GM21526 (cell line): ENCODE results near the gene HNF4A.
"Not testable (repeated sequence)": the region's sequence is repeated elsewhere in the genome, so short reads cannot be mapped to it uniquely, and the experiment has no call there.

ENCODE experiments used
- ATAC-seq: cut with Tn5 transposase; IDR thresholded peaks from one replicate; pipeline ENCODE4 v1.9.1; 2021; ENCODE audit warnings: moderate library complexity; ENCODE audit not compliant: unreplicated experiment, low FRiP score

Gene HNF4A

DNA sequence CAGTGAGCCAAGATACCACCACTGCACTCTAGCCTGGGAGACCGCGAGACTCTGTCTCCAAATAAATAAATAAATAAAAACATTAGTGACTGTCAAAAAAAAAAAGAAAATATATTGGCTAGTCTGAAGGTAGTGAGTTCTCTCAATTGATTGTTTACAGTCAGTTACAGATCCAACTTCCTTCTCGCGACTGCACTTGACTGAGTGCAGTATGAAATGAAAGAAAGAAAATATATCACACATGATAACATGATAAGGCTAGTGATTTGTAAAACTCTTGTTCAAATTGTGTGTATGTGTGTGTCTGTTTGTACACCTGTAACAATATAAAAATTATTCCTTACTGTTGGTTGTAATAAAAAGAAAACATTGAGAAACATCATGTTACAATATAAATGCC, 10.8 kb upstream of the HNF4A start:
- ATAC-seq, result no peak

GRCh38 chr20:44345147-44345546, 10.4 kb upstream of the HNF4A start:
- no peak for ATAC-seq

GRCh38 chr20:44345941-44346340, 9.6 kb upstream of the HNF4A start:
- not testable (repeated sequence) for ATAC-seq

DNA sequence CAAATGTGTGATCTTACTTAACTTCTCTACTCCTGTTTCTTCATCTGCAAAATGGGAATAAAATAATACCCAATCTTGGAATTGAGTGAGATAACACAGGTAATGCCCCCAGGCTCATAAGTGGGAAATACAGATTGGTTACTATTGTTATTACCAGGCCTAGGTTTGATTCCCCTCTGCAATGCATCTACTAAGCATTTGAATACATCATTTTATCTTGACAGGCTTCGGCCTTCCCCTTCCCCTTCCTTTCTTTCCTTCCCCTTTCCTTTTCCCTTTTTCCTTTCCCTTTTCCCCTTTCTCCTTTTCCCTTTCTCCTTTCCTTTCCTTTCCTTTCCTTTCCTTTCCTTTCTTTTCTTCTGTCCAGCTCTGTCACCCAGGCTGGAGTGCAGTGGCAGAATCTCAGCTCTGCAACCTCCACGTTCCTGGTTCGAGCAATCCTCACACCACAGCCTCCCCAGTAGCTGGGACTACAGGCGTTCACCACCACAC, 7.3 kb upstream of the HNF4A start:
- ATAC-seq, result no peak

- ATAC-seq, result no peak
Observed at GRCh38 chr20:44349349-44349748, 6.2 kb upstream of the HNF4A start.

DNA sequence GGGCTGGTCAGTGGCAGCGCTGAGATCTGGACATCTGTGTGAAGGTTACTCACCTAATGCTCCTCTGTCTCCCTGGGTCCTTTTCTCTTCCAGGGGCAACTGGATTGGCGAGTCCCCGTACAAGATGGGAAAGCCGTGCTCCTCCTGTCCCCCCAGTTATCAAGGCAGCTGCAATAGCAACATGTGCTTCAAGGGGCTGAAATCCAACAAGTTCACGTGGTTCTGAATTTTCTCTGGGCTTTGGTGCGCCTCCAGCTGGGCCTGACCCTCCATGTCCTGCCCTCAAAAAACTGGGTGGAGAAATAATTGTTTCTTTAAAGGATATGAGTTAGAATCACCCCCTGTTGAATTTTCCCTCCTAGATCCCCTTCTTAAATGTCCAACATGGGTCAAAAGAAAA, 4.9 kb upstream of the HNF4A start:
- no peak for ATAC-seq

DNA sequence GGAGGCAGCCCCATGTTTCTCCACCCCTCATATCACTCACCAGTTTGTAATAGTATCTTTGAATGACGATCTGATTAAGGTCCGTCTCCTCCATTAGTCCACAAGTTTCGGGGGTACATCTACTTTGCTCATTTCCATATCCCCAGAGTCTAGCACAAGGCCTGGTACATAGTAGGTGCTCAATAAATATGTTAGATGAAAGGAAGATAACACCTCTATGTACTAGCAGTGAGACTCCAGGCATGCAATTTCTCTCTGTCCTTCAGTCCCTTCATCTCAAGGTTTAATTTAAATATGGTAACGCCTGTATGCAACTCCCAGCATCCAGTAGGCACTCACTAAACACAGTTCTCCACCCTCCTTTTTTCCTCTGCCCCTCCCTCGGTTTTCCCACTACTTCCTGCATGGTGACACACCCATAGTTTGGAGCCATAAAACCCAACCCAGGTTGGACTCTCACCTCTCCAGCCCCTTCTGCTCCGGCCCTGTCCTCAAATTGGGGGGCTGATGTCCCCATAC, 461 bp upstream of the HNF4A start:
- ATAC-seq, result no peak

DNA sequence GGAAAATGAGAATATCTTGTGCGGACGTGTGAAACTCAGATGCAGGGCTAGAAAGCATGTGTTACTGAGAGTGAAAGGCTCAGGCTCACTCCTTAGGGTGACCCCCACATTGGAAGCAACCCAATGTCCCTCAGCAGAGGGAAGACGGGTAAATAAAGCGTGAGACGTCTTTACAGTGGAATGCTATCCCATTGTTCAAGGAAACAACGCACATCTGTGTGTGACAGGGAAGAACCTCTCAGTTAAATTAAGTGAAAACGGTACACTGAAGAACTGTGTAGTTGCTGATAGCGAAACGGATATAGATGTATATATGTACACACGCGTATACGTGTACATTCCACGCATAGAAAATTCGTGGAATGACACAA, 839 bp downstream of the HNF4A start:
- ATAC-seq, result no peak

GRCh38 chr20:44357020-44357419, 1.5 kb downstream of the HNF4A start:
- ATAC-seq, result no peak

DNA sequence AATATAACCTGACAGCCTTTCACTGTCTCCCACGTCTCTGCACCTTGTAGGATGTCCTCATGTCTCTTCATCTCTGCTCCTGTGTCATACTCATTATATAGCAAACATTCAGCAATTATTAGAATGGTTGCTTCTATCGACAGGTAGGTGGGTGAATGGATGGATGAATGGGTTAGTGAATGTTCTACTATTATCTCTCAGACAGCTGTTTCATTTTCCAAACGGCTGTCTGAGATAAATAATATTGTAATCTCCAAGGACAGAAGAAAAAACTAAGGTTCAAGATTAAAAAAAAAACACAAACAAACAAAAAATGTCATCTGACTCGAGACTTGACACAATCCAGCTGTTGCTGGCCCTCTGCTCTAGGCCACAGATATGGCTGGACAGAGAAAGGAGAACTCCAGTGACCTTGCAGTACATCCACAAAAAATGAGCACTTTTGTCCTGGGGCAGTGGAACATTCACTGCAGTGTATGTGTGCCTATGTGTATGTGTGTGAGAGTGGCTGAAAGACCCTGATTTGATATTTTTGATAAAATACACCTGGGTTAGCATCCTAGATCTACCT, 2.1 kb downstream of the HNF4A start:
- no peak for ATAC-seq

DNA sequence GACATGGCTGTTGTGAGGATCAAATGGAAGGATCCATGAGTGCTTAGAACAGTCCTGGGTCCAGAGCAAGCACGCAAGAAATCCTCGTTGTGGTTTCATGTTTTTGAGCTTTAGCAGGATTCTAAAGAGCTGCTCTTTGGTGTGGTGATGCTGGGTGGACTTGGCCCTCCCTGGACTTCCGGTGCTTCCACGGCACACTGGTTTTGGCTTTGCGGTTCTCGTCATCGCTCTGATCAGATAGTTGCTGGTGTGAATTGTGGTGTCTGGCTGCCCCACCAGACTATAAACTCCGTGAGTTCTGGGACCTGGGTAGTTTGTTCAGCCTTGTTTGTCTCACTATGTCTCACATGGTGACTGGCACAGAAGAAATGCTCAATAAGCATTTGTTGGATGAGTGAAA, 3.3 kb downstream of the HNF4A start:
- ATAC-seq, result no peak

DNA sequence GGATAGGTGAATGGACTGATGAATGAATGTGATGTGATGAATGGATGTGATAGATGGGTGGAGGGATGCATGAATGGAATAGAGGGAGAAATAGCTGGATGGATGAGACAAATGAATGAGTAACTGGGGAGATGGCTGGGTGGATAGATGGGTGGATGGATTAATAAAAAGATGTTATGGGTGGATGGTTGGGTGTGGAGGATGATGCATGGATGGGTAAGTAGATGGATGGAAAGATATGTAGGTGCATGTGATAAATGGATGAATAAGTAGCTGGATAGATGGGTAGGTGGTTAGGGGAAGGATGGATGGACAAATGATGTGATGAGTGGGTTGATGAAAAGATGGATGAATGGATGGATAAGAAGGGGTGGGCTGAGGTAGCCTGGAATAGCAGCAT, 4.7 kb downstream of the HNF4A start:
- no peak for ATAC-seq

- no peak for ATAC-seq
Observed at GRCh38 chr20:44361021-44361420, 5.5 kb downstream of the HNF4A start.

DNA sequence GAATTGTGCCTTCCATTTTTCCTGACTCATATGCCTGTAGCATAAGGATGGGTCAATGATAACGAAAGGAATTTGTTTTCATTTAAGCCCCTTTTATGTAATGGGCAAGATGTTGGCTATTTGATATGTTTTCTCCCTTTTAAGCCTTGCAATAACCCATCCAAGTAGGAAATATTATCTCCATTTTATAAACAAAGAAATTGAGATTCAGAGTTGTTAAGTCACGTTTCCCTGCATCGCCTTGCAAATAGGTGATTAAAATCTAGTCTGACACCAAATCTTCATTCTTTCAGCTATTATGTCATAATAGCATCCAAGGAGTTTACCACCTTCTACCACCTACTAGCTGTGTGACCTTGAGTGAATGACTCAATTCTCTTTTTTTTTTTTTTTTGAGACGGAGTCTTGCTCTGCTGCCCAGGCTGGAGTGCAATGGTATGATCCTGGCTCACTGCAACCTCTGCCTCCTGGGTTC, 7.0 kb downstream of the HNF4A start:
- ATAC-seq, result no peak

GRCh38 chr20:44364068-44364467, 8.6 kb downstream of the HNF4A start:
- ATAC-seq, result no peak

DNA sequence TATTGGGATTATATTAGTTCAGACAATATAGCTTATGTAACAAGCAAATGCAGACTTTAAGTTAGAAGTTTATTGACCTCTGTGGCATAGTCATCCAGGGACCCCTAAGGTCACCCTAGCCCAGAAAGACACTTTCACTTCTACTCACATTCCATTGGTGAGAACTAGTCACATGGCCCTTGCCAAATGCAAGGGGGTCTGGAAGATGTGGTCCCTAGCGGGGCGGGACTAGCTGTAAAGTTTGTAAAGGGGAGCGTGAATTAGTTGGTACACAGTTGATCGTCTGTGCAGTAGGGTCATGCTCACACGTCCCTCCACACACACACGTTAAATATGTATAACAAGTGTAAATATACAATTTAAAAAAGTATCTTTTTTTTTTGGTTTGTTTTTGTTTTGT, 9.3 kb downstream of the HNF4A start:
- ATAC-seq, result no peak

DNA sequence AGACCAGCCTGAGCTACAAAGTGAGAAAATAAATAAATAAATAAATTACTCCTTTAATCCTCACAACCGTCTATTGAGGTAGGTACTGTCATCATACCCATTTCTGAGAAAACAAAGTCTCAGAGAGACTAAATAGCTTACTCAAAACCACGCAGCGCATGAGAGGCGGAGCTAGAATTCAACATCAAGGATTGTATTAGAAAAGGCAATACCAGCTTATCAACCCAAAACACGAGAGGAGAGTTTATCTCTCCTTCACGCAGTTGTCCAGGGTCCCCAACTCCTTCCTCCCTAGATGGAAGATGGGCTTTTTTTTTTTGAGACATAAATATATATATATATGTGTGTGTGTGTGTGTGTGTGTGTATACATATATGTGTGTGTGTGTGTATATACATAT, 12.2 kb downstream of the HNF4A start:
- ATAC-seq, result no peak

DNA sequence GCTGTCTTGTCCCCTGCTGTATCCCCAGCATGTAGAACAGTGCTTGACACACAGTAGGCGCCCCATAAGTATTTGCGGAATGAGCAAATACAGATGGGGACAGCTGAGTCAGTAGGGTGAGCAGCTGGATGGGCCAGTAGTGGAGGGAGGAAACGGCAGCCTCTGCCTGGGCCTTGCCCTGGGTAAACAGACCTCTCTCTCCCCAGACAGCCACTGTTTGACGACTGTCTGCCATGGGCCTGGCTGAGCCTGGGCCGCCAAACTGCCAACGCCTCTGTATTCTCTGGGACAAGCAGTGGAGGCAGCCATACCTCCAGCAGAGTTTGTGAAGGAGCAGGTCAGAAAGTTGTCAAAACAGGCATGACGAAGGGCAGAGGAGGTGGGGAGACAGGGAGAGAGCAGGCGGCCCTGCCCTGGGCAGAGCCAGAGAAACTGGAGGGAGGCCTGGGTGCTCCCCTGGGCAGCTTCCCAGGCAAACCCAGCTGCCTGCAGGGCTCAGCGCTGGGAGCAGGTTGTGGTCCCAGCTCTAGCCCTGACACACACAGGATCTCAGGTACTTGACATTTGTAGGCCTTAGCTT, 15.2 kb downstream of the HNF4A start:
- no peak for ATAC-seq

DNA sequence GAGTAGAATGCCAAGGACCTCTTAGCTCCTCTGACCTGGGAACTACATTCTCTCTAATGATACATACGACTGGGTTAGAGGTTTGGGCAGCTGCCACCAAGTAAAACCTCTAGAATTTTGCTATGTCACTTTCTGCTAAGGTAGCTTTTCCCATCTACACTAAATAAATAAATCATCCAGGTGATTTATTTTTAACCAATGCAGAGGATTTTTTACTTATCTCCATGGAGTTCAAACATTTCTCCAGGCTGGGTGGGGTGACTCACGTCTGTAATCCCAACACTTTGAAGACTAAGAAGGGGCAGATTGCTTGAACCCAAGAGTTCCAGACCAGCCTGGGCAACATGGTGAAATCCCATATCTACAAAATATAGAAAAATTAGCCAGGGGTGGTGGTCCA, 27.1 kb downstream of the HNF4A start:
- no peak for ATAC-seq

DNA sequence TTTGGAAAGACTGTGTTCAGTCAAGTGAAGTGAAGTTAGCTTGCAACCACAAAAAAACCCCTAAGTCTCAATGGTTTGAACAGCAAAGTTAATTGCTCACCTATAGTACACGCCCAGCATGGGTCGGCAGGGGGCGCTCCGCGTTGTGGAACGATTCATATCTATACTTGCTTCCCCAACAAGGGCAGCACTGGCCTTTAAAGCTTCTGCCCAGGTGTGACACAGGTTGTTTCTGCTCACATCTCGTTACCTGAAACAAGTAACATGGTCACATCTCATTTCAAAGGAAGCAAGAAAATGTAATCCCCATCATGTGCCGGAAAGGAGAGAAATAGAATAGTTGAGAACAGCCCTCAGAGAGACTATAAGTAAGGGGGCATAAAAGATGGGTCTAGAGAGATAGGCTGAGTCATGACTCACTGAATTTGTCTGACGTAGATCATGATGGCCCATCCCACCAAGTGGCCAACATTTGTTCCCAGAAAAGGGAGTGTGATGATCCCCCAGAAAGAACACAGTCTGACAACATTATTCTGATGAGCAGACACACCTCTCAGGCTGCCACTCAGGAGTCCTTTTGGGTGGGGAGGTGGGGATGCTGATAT, 29.0 kb downstream of the HNF4A start:
- ATAC-seq, result no peak

DNA sequence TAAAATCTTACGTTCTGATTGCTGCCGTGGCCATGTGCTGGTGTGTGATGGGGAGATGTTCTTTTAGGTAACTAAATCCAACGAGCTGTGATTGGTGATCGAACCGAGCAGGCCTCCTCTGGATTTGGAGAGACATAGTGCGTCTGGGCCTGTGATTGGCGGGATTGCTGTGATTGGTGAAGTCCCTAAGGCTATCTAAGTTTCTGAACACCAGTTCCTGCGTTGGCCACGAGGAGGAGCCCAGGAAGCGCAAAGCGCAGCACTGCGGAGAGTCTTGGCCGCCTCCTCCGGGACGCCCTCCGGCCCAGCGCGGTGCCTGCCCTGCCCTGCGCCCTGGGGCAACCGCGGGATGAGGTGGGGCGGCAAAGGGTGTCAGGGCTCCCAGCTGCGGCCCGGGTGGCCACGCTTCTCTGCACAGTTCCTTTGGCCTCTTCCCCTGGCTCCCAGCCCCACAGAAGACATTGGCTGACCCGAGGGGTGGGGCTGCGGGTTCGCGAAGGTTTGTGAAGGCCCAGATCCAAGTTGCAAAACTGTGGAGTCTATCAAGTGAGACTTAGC, 33.0 kb downstream of the HNF4A start:
- no peak for ATAC-seq

GRCh38 chr20:44389871-44390270, 34.4 kb downstream of the HNF4A start:
- no peak for ATAC-seq
